Panc1 (cell line): ENCODE measurements around the gene PLA2G2D.

Experiments
- POLR2AphosphoS5 ChIP-seq: IDR thresholded peaks from 2 replicates; pipeline ENCODE4 v1.6.1; 2012; ENCODE audit warnings: mild to moderate bottlenecking, low read depth, low read length, moderate library complexity
- TF ChIP-seq, protein P1 (sequence below): fragments of 450-650 bp; IDR thresholded peaks from 2 replicates; pipeline ENCODE4 v1.5.1; 2017; ENCODE audit warnings: mild to moderate bottlenecking

GRCh38 chr1:20079661-20080305, 39.6 kb downstream of the PLA2G2D start:
- TF ChIP-seq, protein P1, sequence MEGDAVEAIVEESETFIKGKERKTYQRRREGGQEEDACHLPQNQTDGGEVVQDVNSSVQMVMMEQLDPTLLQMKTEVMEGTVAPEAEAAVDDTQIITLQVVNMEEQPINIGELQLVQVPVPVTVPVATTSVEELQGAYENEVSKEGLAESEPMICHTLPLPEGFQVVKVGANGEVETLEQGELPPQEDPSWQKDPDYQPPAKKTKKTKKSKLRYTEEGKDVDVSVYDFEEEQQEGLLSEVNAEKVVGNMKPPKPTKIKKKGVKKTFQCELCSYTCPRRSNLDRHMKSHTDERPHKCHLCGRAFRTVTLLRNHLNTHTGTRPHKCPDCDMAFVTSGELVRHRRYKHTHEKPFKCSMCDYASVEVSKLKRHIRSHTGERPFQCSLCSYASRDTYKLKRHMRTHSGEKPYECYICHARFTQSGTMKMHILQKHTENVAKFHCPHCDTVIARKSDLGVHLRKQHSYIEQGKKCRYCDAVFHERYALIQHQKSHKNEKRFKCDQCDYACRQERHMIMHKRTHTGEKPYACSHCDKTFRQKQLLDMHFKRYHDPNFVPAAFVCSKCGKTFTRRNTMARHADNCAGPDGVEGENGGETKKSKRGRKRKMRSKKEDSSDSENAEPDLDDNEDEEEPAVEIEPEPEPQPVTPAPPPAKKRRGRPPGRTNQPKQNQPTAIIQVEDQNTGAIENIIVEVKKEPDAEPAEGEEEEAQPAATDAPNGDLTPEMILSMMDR, result no peak
- no peak for TF ChIP-seq POLR2AphosphoS5
